Endodermal cell (in vitro differentiated cells): ENCODE data around the gene GABRR3. TPM values are rescaled to one million over a fixed set of nuclear protein-coding genes. Genes with fewer than 3 reads are reported as not detected.
"Not testable (repeated sequence)": the region's sequence is repeated elsewhere in the genome, so short reads cannot be mapped to it uniquely, and the experiment has no call there.

Source experiments
- DNase-seq: peaks from one replicate; pipeline ENCODE4 v3.0.0-alpha.2; 2017
- H3K27ac ChIP-seq: 2 replicates; pipeline ENCODE4 v1.5.1; 2013; ENCODE audit warnings: mild to moderate bottlenecking, low read depth, low read length, moderate library complexity
- H3K27me3 ChIP-seq: 2 replicates; pipeline ENCODE4 v1.6.1; 2013; ENCODE audit warnings: mild to moderate bottlenecking, low read length, moderate library complexity; ENCODE audit not compliant: insufficient read depth, control insufficient read depth, poor library complexity, severe bottlenecking
- H3K36me3 ChIP-seq: 2 replicates; pipeline ENCODE4 v1.7.0; 2013; ENCODE audit warnings: mild to moderate bottlenecking, low read length, moderate library complexity; ENCODE audit not compliant: control insufficient read depth, insufficient read depth
- H3K4me1 ChIP-seq: one replicate; pipeline ENCODE4 v1.7.0; 2013; ENCODE audit warnings: low read length; ENCODE audit not compliant: control insufficient read depth, insufficient read depth
- H3K4me3 ChIP-seq: 2 replicates; pipeline ENCODE4 v1.5.1; 2013; ENCODE audit warnings: mild to moderate bottlenecking, low read length, moderate library complexity
- H3K9ac ChIP-seq: 2 replicates; pipeline ENCODE4 v1.6.1; 2013; ENCODE audit warnings: mild to moderate bottlenecking, low read length, moderate library complexity; ENCODE audit not compliant: poor library complexity, severe bottlenecking; ENCODE audit errors: extremely low read depth
- H3K9me3 ChIP-seq: 2 replicates; pipeline ENCODE4 v1.6.1; 2013; ENCODE audit warnings: mild to moderate bottlenecking, low read length, moderate library complexity; ENCODE audit not compliant: control insufficient read depth
- H3K27ac Mint-ChIP-seq: 2 replicates; pipeline ENCODE4 v1.8.0; 2020; ENCODE audit warnings: mixed read lengths
- H3K27me3 Mint-ChIP-seq: 2 replicates; pipeline ENCODE4 v1.8.0; 2021; ENCODE audit warnings: mild to moderate bottlenecking, mixed read lengths; ENCODE audit not compliant: insufficient read depth
- H3K36me3 Mint-ChIP-seq: 2 replicates; pipeline ENCODE4 v1.8.0; 2020; ENCODE audit warnings: low read depth, mixed read lengths
- H3K4me1 Mint-ChIP-seq: 2 replicates; pipeline ENCODE4 v1.8.0; 2020; ENCODE audit warnings: mixed read lengths
- H3K4me3 Mint-ChIP-seq: 2 replicates; pipeline ENCODE4 v1.8.0; 2020; ENCODE audit warnings: mild to moderate bottlenecking, moderate library complexity, mixed read lengths
- H3K9me3 Mint-ChIP-seq: 2 replicates; pipeline ENCODE4 v1.8.0; 2020; ENCODE audit warnings: mild to moderate bottlenecking, mixed read lengths
- WGBS, 2 experiments: methylation state at CpG; one replicate each; pipeline versions ENCODE4 v1.1.5 to v1.1.7; 2013; ENCODE audit warnings: missing lambda C conversion rate in 2 of 2, mixed read lengths in 1 of 2; ENCODE audit not compliant: insufficient coverage in 1 of 2, insufficient read length in 1 of 2; 5-methylcytosine and 5-hydroxymethylcytosine counted together
- total RNA-seq, 2 donors: library from RNA; stranded (reverse); fragmentation: NEBNext Ultra II Directional in 1 of 2; extraction: Animal tissue kit (Norgen Biotek cat#: 25700) in 1 of 2; gene quantifications; 2 replicates in 1 of 2; 3 replicates in 1 of 2; pipeline ENCODE4 v1.2.1, GENCODE V29; 2021
- TF ChIP-seq, protein P1 (sequence below): fragments of 200-600 bp; sonication (generic); conservative IDR thresholded peaks from 2 replicates; pipeline ENCODE4 v1.5.0; 2021; ENCODE audit warnings: antibody characterized with exemption, mild to moderate bottlenecking

The GABRR3 gene
- total RNA-seq, 2 donors from 2014 or later = not detected

DNA sequence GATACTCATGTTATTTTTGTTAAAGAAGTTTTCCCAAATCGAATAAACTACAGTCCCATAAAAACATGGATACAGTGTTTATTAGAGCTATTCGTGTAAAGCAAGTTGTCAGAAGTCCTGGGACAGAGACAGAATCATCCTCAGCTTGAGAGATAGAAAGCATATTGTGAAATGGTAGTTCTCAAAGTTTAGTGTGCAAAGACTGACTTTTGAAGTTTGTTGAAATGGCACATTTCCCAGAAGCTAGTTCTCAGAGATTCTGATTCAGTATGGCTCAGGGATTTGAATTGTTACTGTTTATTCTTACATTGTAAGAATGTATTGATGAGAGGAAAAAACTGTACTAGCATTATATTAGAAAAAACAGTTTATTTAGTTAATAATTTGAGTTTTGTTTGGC is 22.1 kb downstream of the GABRR3 start:
- H3K27ac Mint-ChIP-seq = no peak overlapping the region
- no peak for DNase-seq
- no peaks in the 10 kb centered on the region for H3K36me3 Mint-ChIP-seq
- no peaks in the 10 kb centered on the region for H3K4me1 Mint-ChIP-seq
- no peak overlapping the region for H3K27ac ChIP-seq
- H3K9me3 Mint-ChIP-seq = no peaks in the 10 kb centered on the region
- no peak overlapping the region for H3K4me3 ChIP-seq
- TF ChIP-seq, protein P1, sequence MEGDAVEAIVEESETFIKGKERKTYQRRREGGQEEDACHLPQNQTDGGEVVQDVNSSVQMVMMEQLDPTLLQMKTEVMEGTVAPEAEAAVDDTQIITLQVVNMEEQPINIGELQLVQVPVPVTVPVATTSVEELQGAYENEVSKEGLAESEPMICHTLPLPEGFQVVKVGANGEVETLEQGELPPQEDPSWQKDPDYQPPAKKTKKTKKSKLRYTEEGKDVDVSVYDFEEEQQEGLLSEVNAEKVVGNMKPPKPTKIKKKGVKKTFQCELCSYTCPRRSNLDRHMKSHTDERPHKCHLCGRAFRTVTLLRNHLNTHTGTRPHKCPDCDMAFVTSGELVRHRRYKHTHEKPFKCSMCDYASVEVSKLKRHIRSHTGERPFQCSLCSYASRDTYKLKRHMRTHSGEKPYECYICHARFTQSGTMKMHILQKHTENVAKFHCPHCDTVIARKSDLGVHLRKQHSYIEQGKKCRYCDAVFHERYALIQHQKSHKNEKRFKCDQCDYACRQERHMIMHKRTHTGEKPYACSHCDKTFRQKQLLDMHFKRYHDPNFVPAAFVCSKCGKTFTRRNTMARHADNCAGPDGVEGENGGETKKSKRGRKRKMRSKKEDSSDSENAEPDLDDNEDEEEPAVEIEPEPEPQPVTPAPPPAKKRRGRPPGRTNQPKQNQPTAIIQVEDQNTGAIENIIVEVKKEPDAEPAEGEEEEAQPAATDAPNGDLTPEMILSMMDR = no peak
- 84% methylated on average over 2 of the region's 2 CpGs; no CpG with 5 or more reads in 1 of the 2 experiments for WGBS, 2 experiments
- H3K9ac ChIP-seq = no peak overlapping the region
- H3K9me3 ChIP-seq = no peaks in the 10 kb centered on the region
- no peaks in the 10 kb centered on the region for H3K4me1 ChIP-seq
- no peaks in the 10 kb centered on the region for H3K27me3 Mint-ChIP-seq
- H3K27me3 ChIP-seq = no peaks in the 10 kb centered on the region
- H3K4me3 Mint-ChIP-seq = no peak overlapping the region
- no peaks in the 10 kb centered on the region for H3K36me3 ChIP-seq

DNA sequence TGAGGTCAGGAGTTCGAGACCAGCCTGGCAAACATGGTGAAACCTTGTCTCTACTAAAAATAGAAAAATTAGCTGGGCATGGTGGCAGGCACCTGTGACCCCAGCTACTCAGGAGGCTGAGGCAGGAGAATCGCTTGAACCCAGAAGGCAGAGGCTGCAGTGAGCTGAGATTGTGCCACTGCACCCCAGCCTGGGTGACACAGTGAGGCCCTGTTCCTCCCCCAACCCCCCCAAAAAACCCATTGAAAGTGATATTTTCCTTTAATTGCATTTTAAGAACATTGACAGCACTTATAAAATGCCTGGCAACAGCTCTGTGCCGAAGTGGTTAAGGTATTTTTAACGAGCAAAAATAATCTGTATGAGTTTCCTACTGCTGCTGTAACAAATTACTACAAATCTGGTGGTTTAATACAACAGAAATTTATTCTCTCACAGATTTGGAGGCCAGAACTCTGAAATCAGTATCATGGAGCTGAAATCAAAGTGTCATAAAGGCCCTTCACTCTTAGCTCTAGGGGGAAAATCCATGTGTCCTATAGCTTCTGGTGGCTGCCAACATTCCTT is 24.1 kb downstream of the GABRR3 start:
- not testable (repeated sequence) for H3K9ac ChIP-seq, H3K4me3 ChIP-seq, H3K27ac Mint-ChIP-seq, H3K9me3 Mint-ChIP-seq, H3K36me3 Mint-ChIP-seq, H3K36me3 ChIP-seq, H3K4me1 ChIP-seq, H3K27me3 Mint-ChIP-seq, H3K27me3 ChIP-seq, H3K4me3 Mint-ChIP-seq, H3K9me3 ChIP-seq, DNase-seq, H3K4me1 Mint-ChIP-seq, H3K27ac ChIP-seq
- WGBS, 2 experiments = 90 to 100% methylated on average over 3 to 4 of the region's 4 CpGs

DNA sequence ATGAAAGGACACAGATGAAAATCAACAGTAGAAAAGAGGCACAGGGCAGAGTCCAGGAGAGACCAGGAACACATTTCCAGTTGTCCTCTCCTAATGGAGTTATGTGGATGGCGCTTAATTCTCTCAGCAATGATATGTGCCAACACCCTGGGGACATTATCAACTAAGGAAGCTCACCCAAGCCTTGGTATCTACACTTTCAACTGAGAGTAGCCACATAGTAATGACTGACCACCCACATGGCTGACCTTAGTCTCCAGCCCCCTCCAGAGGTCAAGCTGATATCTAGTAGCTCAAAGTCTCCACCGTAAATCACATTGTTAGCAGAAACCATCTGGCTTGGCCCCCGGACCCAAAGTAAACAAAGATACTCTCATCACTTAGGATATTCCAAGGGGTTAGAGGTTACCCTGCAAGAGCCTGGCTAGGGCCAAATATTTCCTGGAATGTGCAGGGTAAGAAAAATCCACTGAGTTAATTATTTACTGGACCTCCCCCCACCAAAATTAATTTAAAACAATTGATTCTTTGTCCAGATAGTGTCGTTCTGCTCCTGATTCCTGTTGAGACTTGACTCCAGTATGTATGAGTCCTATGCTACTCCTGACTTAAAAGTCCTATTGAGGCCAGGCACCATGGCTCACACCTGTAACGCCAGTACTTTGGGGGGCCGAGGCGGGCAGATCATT is 24.8 kb downstream of the GABRR3 start:
- H3K4me1 ChIP-seq = no peaks in the 10 kb centered on the region
- 80 to 88% methylated on average over 7 of the region's 7 CpGs for WGBS, 2 experiments
- H3K36me3 Mint-ChIP-seq = no peaks in the 10 kb centered on the region
- H3K36me3 ChIP-seq = no peaks in the 10 kb centered on the region
- no peaks in the 10 kb centered on the region for H3K9me3 ChIP-seq
- no peak overlapping the region for H3K9ac ChIP-seq
- H3K4me3 ChIP-seq = no peak overlapping the region
- H3K9me3 Mint-ChIP-seq = no peaks in the 10 kb centered on the region
- no peak overlapping the region for H3K27ac Mint-ChIP-seq
- TF ChIP-seq, protein P1 = peak; percentile 39
- DNase-seq = peak; percentile 47
- no peaks in the 10 kb centered on the region for H3K4me1 Mint-ChIP-seq
- no peaks in the 10 kb centered on the region for H3K27me3 ChIP-seq
- no peak overlapping the region for H3K4me3 Mint-ChIP-seq
- no peak overlapping the region for H3K27ac ChIP-seq
- no peaks in the 10 kb centered on the region for H3K27me3 Mint-ChIP-seq
